DMS53 treated with DMSO at 0.1 percent for 48 hours (cell line): Measurements from ENCODE around the gene PMM1.
A peak's percentile ranks its signal among the peaks of the same experiment; 100 is the strongest.

ENCODE experiments used
- DNase-seq: peaks from one replicate; lab custom pipeline; 2025; ENCODE audit not compliant: unreplicated experiment; lab: John Stamatoyannopoulos, UW

PMM1 gene

DNA sequence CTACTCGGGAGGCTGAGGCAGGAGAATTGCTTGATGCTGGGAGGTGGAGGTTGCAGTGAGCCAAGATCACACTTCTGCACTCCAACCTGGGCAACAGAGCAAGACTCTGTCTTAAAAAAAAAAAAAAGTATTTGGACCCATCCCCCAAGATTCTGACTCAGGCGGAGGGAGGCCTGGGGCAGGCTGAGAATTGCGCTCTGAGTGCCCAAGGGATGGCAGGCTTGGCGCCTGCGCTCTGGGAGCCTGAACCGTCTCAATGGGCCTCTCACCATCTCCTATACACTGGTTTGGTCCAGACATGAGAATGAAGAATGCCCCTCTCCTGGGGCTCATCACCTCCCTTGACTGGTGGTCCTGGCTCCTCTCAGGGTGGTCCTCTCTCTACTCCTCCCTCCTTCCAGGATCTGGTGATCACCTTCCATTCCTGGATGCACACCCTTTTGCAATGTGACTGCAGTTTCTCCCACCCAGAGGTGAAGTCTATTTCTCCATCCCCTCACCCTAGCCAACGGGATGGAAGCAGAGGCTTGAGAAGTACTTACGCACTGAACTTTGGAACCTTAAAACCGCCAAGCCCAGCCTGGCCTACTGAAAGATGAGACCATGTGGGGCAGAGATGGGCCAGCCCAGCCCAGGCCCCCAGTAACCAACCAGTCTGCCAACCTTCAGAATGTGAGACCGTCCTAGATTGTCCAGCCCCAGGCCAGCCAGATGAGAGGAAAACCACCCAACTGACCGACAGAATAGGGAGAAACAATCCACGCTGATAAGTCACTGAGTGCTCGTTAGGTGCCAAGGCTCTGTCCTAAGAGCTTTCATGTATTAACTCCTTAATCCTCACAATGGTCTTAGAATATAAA lies 50.3 kb downstream of the PMM1 start:
- no peak for DNase-seq

DNA sequence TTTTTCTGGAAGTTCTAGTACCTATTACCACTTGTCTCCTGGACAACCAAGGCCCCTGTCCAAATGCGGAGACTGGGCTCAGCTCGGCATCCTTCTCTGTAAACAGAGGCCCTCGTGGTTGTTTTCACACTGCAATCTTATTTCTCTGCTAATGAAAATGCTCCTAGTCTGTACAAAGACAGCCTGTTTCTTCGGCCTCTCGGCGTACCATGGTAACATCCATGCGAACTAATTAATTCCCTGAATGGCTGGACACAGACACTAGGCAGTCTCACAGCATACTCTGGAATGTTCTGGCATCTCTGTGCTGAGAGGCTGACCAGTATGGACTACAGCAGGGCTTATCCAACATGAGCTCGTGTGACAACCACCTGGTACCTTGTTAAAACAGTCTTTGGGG lies 51.1 kb downstream of the PMM1 start:
- no peak for DNase-seq

DNA sequence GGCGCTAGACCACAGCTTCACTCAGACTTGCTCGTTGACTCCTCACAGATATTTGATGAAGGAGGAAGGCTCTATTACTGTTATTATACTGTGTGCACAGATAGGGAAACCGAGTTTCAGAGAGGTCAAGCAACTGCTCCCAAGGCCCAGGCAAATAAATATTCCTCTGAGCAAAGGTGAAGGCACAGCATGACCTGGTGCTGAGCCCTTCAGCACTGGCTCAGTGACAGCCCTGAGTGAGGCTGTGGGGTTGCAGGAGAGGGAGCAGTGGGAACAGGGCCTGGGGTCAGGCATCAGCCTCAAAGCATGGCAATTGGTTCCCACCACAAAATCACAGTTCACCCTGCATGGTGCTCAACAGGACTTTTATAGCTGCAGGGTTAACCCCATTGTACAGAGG lies 52.4 kb downstream of the PMM1 start:
- no peak for DNase-seq

DNA sequence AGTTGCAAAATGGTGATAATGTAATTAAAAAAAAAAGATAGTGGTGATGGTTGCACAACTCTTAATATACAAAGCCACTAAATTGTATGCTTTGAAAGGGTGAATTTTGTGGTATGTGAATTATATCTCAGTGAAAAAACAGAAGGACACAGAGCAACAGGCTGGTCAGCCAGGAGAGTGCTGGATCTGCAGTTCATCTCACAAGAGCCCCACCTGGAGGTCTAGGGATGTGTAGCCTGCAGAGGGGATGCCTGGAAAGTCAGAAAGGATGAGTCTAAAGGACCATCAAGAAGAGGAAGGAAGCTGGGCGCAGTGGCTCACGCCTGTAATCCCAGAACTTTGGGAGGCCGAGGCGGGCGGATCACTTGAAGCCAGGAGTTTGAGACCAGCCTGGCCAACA lies 54.4 kb downstream of the PMM1 start:
- no peak for DNase-seq

DNA sequence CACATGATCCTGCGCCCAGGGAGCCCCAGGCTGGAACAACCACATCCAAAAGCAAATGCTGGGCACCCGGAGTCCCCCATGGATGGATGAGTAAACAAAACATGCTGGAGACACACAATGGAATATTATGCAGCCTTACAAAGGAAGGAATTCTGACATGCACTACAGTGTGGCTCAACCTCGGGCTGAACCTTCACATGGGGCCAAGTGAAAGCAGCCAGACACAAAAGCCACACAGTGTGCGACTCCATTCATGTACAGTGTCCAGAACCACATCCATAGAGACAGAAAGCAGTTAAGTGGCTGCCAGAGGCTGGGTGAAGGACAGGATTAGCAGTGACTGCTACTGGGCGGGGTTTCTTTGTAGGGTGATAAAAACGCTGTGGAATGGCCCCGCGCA lies 55.4 kb downstream of the PMM1 start:
- no peak for DNase-seq

DNA sequence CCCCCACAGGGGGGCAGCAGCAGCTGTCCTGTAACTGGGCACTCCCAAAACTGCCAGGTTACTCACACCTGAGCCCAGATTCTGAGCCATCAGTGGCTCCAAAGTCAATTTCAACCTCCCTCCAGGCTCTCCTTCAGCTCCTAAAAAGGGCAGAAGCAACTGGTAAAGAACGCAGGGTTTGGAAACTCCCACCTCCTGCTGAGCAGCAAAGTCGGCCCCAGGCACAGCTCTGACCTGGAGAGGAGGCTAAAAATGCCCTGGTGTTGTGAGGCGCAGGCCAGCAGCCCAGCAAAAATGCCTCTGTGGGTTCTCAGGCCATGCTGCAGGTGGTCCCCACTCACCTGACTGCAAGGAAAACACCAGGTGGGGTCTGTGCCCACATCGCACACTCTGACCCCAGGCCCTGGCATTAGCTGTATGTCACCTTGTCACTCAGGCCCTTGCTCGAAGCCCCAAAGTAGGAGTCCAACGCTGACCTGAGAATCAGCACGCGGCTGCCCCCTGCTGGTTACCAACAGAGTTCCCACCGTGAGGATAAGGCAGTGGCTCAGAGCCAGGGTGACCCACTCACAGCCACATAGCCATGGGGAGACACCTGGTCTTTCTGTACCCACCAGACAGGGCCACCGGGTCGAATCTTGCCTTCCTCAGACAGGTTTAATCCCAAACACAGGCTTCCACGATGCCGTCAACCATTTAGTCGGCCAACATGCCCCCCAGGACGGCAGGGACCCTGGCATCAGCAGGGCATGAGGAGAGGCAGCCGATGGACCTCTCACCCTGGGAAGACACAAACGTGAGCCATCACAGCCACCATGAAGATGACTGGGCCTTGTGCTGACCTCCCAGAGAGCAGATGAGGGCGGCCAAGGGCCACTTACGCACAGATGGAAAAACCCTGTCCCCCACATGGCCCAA lies 56.5 kb downstream of the PMM1 start:
- peak; percentile 28 for DNase-seq

DNA sequence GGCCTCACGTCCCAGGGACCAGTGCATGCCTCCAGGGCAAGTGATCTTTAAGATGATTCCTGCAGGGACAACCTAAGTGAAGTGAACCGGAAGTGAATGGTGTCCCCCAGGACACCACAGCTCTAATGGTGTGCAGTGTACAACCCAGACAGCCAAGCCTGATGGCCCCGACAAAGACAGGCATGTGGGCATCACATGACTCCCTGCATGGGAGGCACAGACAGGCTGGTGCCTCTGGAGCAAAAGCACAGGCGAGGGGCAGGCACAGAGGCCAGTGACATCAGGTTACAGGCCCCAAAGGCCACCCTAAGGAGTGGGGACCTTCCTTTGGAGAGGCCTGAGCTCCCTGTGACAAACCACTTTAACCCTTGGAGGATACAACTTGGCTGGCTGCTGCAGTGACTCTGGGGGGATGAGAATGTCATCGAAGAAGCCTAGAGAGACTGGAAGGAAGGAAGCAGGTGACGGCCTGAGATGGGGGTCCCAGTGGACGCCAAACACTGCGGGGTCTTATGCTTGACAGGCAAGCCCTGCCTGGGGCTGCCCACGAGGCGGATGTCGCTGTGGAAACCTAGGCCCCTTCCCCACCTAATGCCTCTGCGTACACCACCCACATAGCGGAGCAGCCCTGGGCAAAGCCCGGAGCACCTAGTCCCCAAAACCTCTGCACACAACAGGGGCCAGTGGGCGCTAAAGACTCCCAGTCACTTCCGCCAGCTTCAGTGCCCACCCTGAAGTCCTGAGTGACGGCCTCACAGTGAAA lies 57.7 kb downstream of the PMM1 start:
- DNase-seq: no peak

DNA sequence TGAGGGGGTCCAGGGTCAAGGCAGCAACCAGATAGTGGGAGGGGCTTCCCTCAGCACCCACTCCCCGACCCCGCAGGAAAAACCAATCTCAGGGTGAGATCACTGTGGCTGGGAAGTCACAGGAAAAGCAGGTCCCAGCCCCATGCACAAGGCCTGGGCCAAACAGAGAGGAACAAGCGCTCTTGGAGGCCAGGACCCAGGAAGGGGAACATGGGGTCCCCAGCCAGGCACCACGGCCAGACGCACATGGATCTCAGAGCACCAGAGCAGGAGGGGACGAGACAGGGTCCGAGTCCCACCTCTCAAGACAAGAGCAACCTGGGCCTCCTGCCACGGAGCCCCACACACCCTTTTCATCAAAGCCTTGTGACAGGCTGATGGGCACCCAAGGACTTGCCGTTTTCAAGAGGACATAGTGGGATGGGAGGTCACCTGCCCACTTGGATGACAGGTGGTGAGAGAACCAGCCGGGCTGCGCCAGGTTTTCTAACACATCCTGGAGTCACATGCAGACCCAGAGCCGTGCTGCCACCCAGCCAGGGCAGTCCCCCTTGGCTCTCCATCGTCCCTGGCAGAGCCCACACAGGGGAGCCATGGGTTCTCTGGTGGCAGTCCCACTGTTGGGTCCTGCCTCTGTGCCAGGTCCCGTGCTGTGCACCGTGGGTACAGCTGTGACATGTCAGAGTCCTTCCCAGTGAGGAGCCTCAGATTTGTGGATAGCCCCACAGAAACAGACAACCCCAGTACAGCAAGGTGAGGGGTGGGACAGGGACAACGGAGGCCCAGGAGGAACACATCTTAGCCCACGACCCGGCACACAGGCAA lies 58.5 kb downstream of the PMM1 start:
- DNase-seq: no peak

DNA sequence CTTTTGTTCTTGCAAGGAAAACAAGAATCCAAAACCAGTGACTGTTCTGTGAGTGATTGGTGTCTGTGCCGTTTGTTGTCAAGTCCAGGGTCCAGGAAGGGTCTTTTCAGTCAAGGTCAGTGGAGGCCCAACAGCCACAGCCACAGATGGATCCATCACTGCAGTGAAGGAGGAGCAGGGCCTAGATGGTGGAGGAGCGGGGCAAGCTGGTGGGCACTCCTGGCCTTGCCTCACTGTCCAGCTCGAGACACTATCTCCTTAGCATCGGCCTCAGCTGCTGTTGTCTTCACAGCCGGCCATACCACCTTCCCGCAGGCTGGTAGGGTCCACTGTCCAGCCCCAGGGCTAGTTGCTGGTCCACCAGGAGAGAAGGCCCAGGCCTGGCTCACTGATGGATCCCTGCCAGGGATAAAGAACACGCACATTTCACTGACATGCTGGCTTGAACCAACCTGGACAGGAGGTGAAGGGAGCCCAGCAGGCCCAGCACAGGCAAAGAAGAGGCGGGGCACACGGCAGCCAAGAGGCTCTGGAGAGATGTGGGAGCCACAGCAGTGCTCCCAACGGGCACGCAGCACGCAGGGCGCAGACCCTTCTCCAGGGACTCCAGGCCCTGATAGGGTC lies 60.6 kb downstream of the PMM1 start:
- DNase-seq: no peak

DNA sequence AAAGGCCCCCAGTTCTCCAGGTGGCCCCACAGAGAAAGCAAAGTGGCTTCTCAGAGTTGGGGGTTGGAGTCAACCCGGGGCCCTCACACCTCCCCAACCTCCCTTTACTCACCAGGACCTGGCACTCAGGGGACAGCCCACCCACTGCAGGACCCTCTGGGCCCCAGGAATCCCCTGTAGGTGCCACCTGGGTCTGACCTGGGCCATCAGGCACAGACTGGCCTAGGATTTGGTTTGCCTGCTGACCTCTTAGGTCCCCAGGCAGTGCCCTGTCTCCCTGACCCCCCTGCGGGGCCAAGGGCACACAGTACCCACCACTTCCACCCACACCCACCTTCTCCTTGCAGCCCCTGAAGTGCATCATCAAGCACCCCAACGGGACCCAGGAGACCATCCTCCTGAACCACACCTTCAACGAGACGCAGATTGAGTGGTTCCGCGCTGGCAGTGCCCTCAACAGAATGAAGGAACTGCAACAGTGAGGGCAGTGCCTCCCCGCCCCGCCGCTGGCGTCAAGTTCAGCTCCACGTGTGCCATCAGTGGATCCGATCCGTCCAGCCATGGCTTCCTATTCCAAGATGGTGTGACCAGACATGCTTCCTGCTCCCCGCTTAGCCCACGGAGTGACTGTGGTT lies 61.4 kb downstream of the PMM1 start:
- no peak for DNase-seq
